HL-60 (cell line): ENCODE results near the gene SMIM14.
"Not testable (repeated sequence)": the region's sequence is repeated elsewhere in the genome, so short reads cannot be mapped to it uniquely, and the experiment has no call there.

Experiments
- DNase-seq, 2 experiments: peaks; one replicate each; pipeline ENCODE4 v3.0.0-alpha.2; 2010 to 2020; ENCODE audit warnings: low read depth in 1 of 2, low spot score in 1 of 2
- H3K27ac ChIP-seq: fragments of 250-450 bp; sonication (Bioruptor Pico); replicated peaks from 2 replicates; pipeline ENCODE4 v1.5.1; 2020; ENCODE audit warnings: mild to moderate bottlenecking, moderate library complexity
- H3K27me3 ChIP-seq: fragments of 250-450 bp; sonication (Bioruptor Pico); 2 replicates; pipeline ENCODE4 v1.5.1; 2021; ENCODE audit warnings: mild to moderate bottlenecking, moderate library complexity; ENCODE audit not compliant: insufficient read depth, poor library complexity, severe bottlenecking
- H3K4me3 ChIP-seq: replicated peaks from 2 replicates; pipeline ENCODE4 v1.5.1; 2011; ENCODE audit warnings: mild to moderate bottlenecking, control low read depth, low read length; ENCODE audit not compliant: insufficient read depth
- CTCF ChIP-seq: IDR thresholded peaks from one replicate; pipeline ENCODE4 v1.5.1; 2011; ENCODE audit warnings: low read length, control low read depth, inconsistent platforms; ENCODE audit not compliant: insufficient read depth
- GABPA ChIP-seq: IDR thresholded peaks from 2 replicates; pipeline ENCODE4 v1.6.1; 2012; ENCODE audit warnings: low read depth
- POLR2AphosphoS5 ChIP-seq: IDR thresholded peaks from 2 replicates; pipeline ENCODE4 v1.6.1; 2012; ENCODE audit warnings: low read depth
- SPI1 ChIP-seq: IDR thresholded peaks from 2 replicates; pipeline ENCODE4 v1.6.1; 2012; ENCODE audit warnings: low read depth, mild to moderate bottlenecking, borderline replicate concordance
- TF ChIP-seq, protein P1 (sequence below): IDR thresholded peaks from 2 replicates; pipeline ENCODE4 v1.6.1; 2012; ENCODE audit warnings: low read depth; ENCODE audit not compliant: insufficient replicate concordance

The SMIM14 gene

GRCh38 chr4:39518484-39518883 is 120.2 kb downstream of the SMIM14 start:
- no peak overlapping the region for H3K4me3 ChIP-seq
- no peak overlapping the region for H3K27ac ChIP-seq
- no peak for TF ChIP-seq SPI1
- no peak for TF ChIP-seq POLR2AphosphoS5
- TF ChIP-seq, protein P1, sequence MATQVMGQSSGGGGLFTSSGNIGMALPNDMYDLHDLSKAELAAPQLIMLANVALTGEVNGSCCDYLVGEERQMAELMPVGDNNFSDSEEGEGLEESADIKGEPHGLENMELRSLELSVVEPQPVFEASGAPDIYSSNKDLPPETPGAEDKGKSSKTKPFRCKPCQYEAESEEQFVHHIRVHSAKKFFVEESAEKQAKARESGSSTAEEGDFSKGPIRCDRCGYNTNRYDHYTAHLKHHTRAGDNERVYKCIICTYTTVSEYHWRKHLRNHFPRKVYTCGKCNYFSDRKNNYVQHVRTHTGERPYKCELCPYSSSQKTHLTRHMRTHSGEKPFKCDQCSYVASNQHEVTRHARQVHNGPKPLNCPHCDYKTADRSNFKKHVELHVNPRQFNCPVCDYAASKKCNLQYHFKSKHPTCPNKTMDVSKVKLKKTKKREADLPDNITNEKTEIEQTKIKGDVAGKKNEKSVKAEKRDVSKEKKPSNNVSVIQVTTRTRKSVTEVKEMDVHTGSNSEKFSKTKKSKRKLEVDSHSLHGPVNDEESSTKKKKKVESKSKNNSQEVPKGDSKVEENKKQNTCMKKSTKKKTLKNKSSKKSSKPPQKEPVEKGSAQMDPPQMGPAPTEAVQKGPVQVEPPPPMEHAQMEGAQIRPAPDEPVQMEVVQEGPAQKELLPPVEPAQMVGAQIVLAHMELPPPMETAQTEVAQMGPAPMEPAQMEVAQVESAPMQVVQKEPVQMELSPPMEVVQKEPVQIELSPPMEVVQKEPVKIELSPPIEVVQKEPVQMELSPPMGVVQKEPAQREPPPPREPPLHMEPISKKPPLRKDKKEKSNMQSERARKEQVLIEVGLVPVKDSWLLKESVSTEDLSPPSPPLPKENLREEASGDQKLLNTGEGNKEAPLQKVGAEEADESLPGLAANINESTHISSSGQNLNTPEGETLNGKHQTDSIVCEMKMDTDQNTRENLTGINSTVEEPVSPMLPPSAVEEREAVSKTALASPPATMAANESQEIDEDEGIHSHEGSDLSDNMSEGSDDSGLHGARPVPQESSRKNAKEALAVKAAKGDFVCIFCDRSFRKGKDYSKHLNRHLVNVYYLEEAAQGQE = no peak
- TF ChIP-seq GABPA = no peak
- no peak for TF ChIP-seq CTCF

DNA sequence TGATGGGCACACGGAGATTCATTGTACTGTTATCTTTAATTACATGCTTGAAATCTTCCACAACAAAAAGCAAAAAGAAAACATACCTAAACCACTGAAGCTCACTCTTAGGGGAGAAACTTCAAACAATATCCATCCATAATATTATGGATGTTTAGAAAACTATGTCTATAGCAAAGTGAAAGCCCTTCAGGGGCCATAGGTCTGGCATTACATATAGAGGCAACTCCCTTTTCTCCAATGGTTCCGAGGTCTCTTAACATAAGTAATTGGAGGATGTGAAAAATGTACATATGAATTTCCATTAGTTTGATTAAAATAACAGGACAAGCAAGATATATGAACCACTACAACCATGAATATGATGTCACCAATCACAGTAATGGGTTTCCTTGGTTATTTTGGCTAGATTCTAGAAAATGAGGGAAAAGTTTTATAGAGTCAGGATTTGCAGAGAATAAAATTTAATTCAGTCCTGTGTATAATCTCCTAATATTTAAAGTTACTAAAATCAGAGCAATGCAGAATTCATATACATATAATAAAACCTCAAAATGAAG is 122.2 kb downstream of the SMIM14 start:
- TF ChIP-seq POLR2AphosphoS5 = no peak
- Histone ChIP-seq H3K27ac (no peak overlapping the region), H3K27me3 (no peaks in the 10 kb centered on the region), H3K4me3 (no peak overlapping the region)
- DNase-seq = no peak

More at GRCh38 chr4:39518484-39518883, 120.2 kb downstream of the SMIM14 start:
- H3K27me3 ChIP-seq = no peaks in the 10 kb centered on the region
- no peak for DNase-seq

DNA sequence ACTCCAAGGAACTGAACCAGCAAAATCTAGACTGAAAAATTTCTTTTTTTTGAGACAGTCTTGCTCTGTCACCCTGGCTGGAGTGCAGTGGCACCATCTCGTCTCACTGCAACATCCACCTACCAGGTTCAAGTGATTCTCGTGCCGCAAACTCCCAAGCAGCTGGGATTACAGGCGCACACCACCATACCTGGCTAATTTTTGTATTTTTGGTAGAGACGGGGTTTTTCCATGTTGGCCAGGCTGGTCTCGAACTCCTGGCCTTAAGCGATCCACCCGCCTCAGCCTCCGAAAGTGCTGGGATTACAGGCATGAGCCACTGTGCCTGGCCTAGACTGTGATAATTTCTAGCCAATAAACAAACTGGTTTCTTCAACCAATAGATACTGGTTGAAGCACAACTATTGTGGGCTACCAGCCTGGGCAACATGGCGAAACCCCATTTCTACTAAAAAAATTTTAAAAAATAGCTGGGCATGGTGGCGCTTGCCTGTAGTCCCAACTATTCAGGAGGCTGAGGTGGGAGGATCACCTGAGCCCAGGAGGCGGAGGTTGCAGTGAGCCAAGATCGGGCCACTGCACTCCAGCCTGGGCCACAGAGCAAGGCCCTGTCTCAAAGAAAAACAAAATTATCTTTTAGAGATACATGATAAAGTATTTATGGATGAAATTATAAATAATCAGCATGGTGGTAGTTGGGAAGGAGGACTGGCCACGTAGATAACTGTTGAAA is 122.8 kb downstream of the SMIM14 start:
- H3K4me3 ChIP-seq, DNase-seq, H3K27me3 ChIP-seq, H3K27ac ChIP-seq: not testable (repeated sequence)

DNA sequence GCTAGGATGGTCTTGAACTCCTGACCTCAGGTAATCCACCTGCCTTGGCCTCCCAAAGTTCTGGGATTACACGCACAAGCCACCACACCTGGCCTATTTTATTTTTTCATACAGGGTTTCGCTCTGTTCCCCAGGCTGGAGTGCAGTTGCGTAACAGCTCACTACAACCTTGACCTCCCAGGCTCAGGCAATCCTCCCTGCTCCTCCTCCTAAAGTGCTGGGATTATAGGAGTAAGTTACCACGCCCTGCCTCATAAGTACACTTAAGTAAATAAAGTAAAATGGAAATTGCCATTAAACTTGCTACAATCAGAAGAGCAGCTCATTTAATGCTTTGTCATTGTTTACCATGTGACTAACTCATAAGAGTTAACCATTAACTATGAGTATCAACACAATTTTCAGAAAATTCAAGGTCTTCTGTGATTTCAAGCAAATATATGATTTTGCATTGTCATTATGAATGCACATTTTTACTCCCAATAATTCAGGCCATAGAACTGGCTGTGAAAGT is 123.7 kb downstream of the SMIM14 start:
- H3K27me3 ChIP-seq = no peaks in the 10 kb centered on the region
- TF ChIP-seq, protein P1 = no peak
- TF ChIP-seq CTCF (no peak), POLR2AphosphoS5 (no peak), GABPA (no peak), SPI1 (no peak)
- no peak overlapping the region for H3K27ac ChIP-seq
- H3K4me3 ChIP-seq = no peak overlapping the region
- no peak for DNase-seq

- not testable (repeated sequence) for DNase-seq, H3K27me3 ChIP-seq, H3K4me3 ChIP-seq, H3K27ac ChIP-seq
These were observed 124.4 kb downstream of the SMIM14 start for GRCh38 chr4:39514266-39514665.
